ENCODE data around the gene MOB4. TPM values are rescaled to one million over a fixed set of nuclear protein-coding genes. Genes with fewer than 3 reads are reported as not detected.

MOB4 gene
- polyA plus RNA-seq, 1 of the 3 experiments (the other 2 are of a cell fraction): 22.0 TPM

- H3K79me2 ChIP-seq (ENCODE audit: insufficient read depth): no peaks in the 10 kb centered on the region
- H3K9ac ChIP-seq: no peak overlapping the region
- no peak overlapping the region for H2AFZ ChIP-seq (ENCODE audit: low read depth)
- no peaks in the 10 kb centered on the region for H3K27me3 ChIP-seq (ENCODE audit: insufficient read depth)
- no peaks in the 10 kb centered on the region for H3K4me1 ChIP-seq (ENCODE audit: control insufficient read depth in 1 of 2, insufficient read depth in 2 of 2, low read depth in 1 of 2, low read length in 1 of 2)
- WGBS (ENCODE audit: low lambda C conversion rate): 55% methylated on average over 1 of the region's 1 CpG
- no peaks in the 10 kb centered on the region for H4K20me1 ChIP-seq (ENCODE audit: insufficient read depth)
- no peaks in the 10 kb centered on the region for H3K36me3 ChIP-seq (replicated peaks in 1 of 2; ENCODE audit: control insufficient read depth in 1 of 2, insufficient read depth in 2 of 2, low read length in 1 of 2)
- no peak overlapping the region for H3K4me3 ChIP-seq (ENCODE audit: low read depth in 2 of 2, low read length in 1 of 2)
- H3K9me3 ChIP-seq: no peaks in the 10 kb centered on the region
- no peaks in the 10 kb centered on the region for H3K9me2 ChIP-seq
- POLR2A ChIA-PET: no interaction called here
- TF ChIP-seq RAD21 (IDR thresholded peaks at IDR 0.05; ENCODE audit: low read length) (no peak), CHD2 (IDR thresholded peaks at IDR 0.05; ENCODE audit: low read length, partially characterized antibody) (no peak), MXI1 (IDR thresholded peaks at IDR 0.05; ENCODE audit: low read depth, low read length) (no peak), NRF1 (IDR thresholded peaks at IDR 0.05; ENCODE audit: low read depth, low read length) (no peak), GATA2 (CRISPR knock-in tag; IDR thresholded peaks at IDR 0.05) (no peak), GABPA (IDR thresholded peaks at IDR 0.05; ENCODE audit: low read depth) (no peak)
- H3K4me2 ChIP-seq: no peak overlapping the region
- H3F3A ChIP-seq (replicated peaks; ENCODE audit: insufficient read depth): no peaks in the 10 kb centered on the region
- DNase-seq: no peak
- H3K27ac ChIP-seq (ENCODE audit: low read depth in 2 of 2, low read length in 1 of 2): no peak overlapping the region
- CTCF ChIA-PET: no interaction called here
Measured at GRCh38 chr2:197596766-197597165, 80.9 kb downstream of the MOB4 start.

DNA sequence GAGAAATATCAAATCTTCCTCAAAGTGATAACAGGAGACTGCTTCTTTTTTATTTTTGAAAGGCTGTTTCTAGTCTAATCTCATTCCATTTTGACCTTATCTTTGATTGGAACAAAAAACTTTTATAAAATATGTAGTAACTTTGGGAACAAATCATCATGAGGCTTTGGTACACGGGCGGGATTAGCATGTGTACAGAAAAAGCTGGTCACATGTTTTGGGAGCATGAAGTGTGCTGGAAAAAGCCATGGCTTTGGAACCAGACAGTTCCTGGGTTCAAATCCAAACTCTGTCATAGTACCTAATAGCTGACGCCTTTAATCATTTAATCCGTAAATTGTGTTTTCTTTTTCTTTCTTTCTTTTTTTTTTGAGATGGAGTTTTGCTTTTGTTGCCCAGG is 81.3 kb downstream of the MOB4 start:
- Histone ChIP-seq H3K36me3 (replicated peaks in 1 of 2; ENCODE audit: control insufficient read depth in 1 of 2, insufficient read depth in 2 of 2, low read length in 1 of 2) (no peaks in the 10 kb centered on the region), H3K4me2 (no peak overlapping the region), H3K27ac (ENCODE audit: low read depth in 2 of 2, low read length in 1 of 2) (no peak overlapping the region), H3K9ac (no peak overlapping the region), H3K9me2 (no peaks in the 10 kb centered on the region), H3K79me2 (ENCODE audit: insufficient read depth) (no peaks in the 10 kb centered on the region), H3K4me3 (ENCODE audit: low read depth in 2 of 2, low read length in 1 of 2) (no peak overlapping the region), H3K4me1 (ENCODE audit: control insufficient read depth in 1 of 2, insufficient read depth in 2 of 2, low read depth in 1 of 2, low read length in 1 of 2) (no peaks in the 10 kb centered on the region), H3K27me3 (ENCODE audit: insufficient read depth) (no peaks in the 10 kb centered on the region), H4K20me1 (ENCODE audit: insufficient read depth) (no peaks in the 10 kb centered on the region), H3F3A (replicated peaks; ENCODE audit: insufficient read depth) (no peaks in the 10 kb centered on the region), H2AFZ (ENCODE audit: low read depth) (no peak overlapping the region), H3K9me3 (no peaks in the 10 kb centered on the region)
- 88% methylated on average over 4 of the region's 4 CpGs for WGBS (ENCODE audit: low lambda C conversion rate)
- POLR2A ChIA-PET: no interaction called here
- TF ChIP-seq NFIC (IDR thresholded peaks at IDR 0.05; ENCODE audit: borderline replicate concordance) (no peak), RFX5 (IDR thresholded peaks at IDR 0.05; ENCODE audit: low read length) (no peak), NRF1 (IDR thresholded peaks at IDR 0.05; ENCODE audit: low read depth, low read length) (no peak), CTCF (IDR thresholded peaks at IDR 0.05) (no peak), ZBTB33 (IDR thresholded peaks at IDR 0.05; ENCODE audit: borderline replicate concordance, low read depth) (no peak), MXI1 (IDR thresholded peaks at IDR 0.05; ENCODE audit: low read depth, low read length) (no peak), JUND (IDR thresholded peaks at IDR 0.05) (no peak), TCF12 (IDR thresholded peaks at IDR 0.05) (no peak), EP300 (IDR thresholded peaks at IDR 0.05; ENCODE audit: borderline replicate concordance in 1 of 2, low read depth in 1 of 2, low read length in 1 of 2) (no peak), CHD2 (IDR thresholded peaks at IDR 0.05; ENCODE audit: low read length, partially characterized antibody) (no peak), ELF1 (IDR thresholded peaks at IDR 0.05) (no peak), USF1 (IDR thresholded peaks at IDR 0.05; ENCODE audit: borderline replicate concordance, low read depth) (no peak), USF2 (IDR thresholded peaks at IDR 0.05; ENCODE audit: borderline replicate concordance, low read depth, low read length) (no peak), TAF1 (IDR thresholded peaks at IDR 0.05; ENCODE audit: borderline replicate concordance, low read depth, low read length) (no peak), POLR2AphosphoS5 (IDR thresholded peaks at IDR 0.05; ENCODE audit: low read depth, low read length) (no peak), FOSL2 (IDR thresholded peaks at IDR 0.05; ENCODE audit: borderline replicate concordance, low read depth) (no peak), FOXM1 (IDR thresholded peaks at IDR 0.05; ENCODE audit: low read depth) (no peak), YY1 (IDR thresholded peaks at IDR 0.05; ENCODE audit: low read depth) (no peak), GABPA (IDR thresholded peaks at IDR 0.05; ENCODE audit: low read depth) (no peak)
- no peak for DNase-seq
- CTCF ChIA-PET: no interaction called here
